ENCODE measurements around the gene CLK2. TPM values are rescaled to one million over a fixed set of nuclear protein-coding genes. Genes with fewer than 3 reads are reported as not detected.

CLK2 gene
- total and polyA plus RNA-seq, 9 of the 15 experiments (the other 6 are each of a cell fraction or from before 2014, with no cell fraction given), result 13.5 to 81.4 (median 39.6) TPM

DNA sequence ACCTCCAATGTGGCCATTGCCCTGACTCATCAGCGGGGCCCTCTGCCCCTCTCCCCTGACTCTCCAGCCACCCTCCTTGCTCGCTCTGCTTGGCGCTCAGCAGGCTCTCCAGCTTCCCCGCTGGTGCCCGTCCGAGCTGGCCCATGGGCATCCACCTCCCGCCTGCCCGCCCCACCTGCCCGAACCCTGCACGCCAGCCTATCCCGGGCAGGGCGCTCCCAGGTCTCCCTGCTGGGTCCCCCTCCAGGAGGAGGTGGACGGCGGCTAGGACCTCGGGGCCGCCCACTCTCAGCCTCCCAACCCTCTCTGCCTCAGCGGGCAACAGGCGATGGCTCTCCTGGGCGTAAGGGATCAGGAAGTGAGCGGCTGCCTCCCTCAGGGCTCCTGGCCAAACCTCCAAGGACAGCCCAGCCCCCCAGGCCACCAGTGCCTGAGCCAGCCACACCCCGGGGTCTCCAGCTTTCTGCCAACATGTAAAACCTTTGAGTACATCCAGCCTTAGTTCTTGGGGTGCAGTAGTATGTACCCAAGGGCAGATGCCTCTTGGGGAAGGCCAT, 14.8 kb upstream of the CLK2 start:
- BruUV-seq (replicated peaks), result no TSS peak
- H3K9me1 ChIP-seq (ENCODE audit: control insufficient read depth, insufficient read depth, low read length), result no peaks in the 10 kb centered on the region
- in situ Hi-C loops (cut with MboI), result no loop called here
- H3K9me3 ChIP-seq (replicated peaks; ENCODE audit: control insufficient read depth, insufficient read depth, low read depth, low read length), result no peaks in the 10 kb centered on the region
- peaks cover 0 to 29% of the 10 kb centered on the region in 2 experiments; a peak in 3 of 5 replicates for H3K4me1 ChIP-seq (replicated peaks in 1 of 2; ENCODE audit: control insufficient read depth in 2 of 2, insufficient read depth in 2 of 2, low read length in 2 of 2)
- ATAC-seq, result no peak; the same call in 2 of the 3 replicates
- intact Hi-C loops (cut with micrococcal nuclease), result no loop called here
- TF ChIP-seq HNRNPL (IDR thresholded peaks at IDR 0.05; ENCODE audit: low read depth, low read length) (0 out of 2 replicates have a peak, but pooled peaks have one; percentile 30), POLR2G (IDR thresholded peaks at IDR 0.05; ENCODE audit: low read depth, low read length) (peak; percentile 73), ZNF445 (CRISPR knock-in tag; IDR thresholded peaks at IDR 0.05; ENCODE audit: low read depth) (no peak), RBFOX2 (IDR thresholded peaks at IDR 0.05; ENCODE audit: low read depth, low read length) (peak; percentile 58), EWSR1 (IDR thresholded peaks at IDR 0.05; ENCODE audit: borderline replicate concordance, low read depth, partially characterized antibody) (peak; percentile 8)
- TF ChIP-seq, protein P1, sequence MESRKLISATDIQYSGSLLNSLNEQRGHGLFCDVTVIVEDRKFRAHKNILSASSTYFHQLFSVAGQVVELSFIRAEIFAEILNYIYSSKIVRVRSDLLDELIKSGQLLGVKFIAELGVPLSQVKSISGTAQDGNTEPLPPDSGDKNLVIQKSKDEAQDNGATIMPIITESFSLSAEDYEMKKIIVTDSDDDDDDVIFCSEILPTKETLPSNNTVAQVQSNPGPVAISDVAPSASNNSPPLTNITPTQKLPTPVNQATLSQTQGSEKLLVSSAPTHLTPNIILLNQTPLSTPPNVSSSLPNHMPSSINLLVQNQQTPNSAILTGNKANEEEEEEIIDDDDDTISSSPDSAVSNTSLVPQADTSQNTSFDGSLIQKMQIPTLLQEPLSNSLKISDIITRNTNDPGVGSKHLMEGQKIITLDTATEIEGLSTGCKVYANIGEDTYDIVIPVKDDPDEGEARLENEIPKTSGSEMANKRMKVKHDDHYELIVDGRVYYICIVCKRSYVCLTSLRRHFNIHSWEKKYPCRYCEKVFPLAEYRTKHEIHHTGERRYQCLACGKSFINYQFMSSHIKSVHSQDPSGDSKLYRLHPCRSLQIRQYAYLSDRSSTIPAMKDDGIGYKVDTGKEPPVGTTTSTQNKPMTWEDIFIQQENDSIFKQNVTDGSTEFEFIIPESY (CRISPR knock-in tag; IDR thresholded peaks at IDR 0.05), result peak; percentile 67
- peak overlapping the region in 1 of 2 experiments; percentile 66; a peak in 2 of 4 replicates for H3K9ac ChIP-seq (ENCODE audit: insufficient read depth in 1 of 2, low read depth in 2 of 2, low read length in 2 of 2)
- H4K20me1 ChIP-seq (replicated peaks; ENCODE audit: control insufficient read depth, insufficient read depth, low read length), result no peaks in the 10 kb centered on the region; the same call in 1 of the 2 replicates
- no peak overlapping the region for H3K4me2 ChIP-seq (ENCODE audit: insufficient read depth, low read length)
- H3K79me2 ChIP-seq (ENCODE audit: control insufficient read depth, insufficient read depth, low read length), result no peaks in the 10 kb centered on the region
- H3K36me3 ChIP-seq (ENCODE audit: control insufficient read depth, insufficient read depth, low read length), result peaks cover 38% of the 10 kb centered on the region; the same call in 2 of the 3 replicates
- 86% methylated on average over 18 of the region's 21 CpGs for WGBS (ENCODE audit: insufficient coverage, low coverage, missing lambda C conversion rate)
- H2AFZ ChIP-seq (ENCODE audit: low read depth, low read length), result no peak overlapping the region
- CTCF ChIA-PET (ENCODE audit: low intra/inter-chr PET ratio), result no interaction called here
- DNase-seq (ENCODE audit: extremely low read depth in 1 of 4, low spot score in 3 of 4), result no peak
- no peak overlapping the region for H3K4me3 ChIP-seq
- POLR2A ChIA-PET, result interaction anchor here (0.8 to 1.7 kb wide), 4 partner anchors 10 to 22 kb away, joined by 3 to 7 read pairs (median 4); partner anchors contain the start of gene PKLR
- no peak overlapping the region for H3K27ac ChIP-seq (ENCODE audit: extremely low read depth, low read depth, low read length)
- no peak for FAIRE-seq
- H3K27me3 ChIP-seq (ENCODE audit: control insufficient read depth in 2 of 2, insufficient read depth in 2 of 2, low read length in 2 of 2), result no peaks in the 10 kb centered on the region
